Measurements from ENCODE around the gene PSMC3IP.

DNA sequence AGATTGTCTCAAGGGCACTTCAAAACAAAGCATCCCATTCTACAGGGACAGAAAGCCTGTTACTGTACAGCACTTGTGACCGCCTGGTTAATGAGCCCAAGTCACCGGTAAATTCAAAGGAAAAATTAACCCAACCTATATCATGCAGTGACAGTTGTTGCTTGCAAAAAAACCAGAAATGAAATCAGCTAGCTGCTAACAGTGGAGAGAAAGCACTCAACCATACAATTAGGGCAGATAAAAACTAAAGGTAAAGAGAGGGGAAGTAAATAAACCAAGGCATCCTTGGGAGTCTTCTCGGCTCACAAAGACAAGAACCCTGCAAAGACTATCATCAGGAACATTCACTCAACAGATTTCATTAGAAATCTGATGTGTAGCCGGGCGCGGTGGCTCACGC is 25.8 kb upstream of the PSMC3IP start:
- TF ChIP-seq ZNF274 (IDR thresholded peaks at IDR 0.05; ENCODE audit: low read depth, low read length) (no peak), YY1 (IDR thresholded peaks at IDR 0.05; ENCODE audit: insufficient read depth, insufficient read length) (no peak), SUZ12 (IDR thresholded peaks at IDR 0.05; ENCODE audit: extremely low read depth, insufficient read depth, insufficient read length) (no peak)
